Renal pelvis (tissue), 4 donors: Measurements from ENCODE around the gene TEX101. TPM values are rescaled to one million over a fixed set of nuclear protein-coding genes. Genes with fewer than 3 reads are reported as not detected.

ENCODE experiments used
- DNase-seq: peaks from one replicate; pipeline ENCODE4 v3.0.0-alpha.2; 2013
- polyA plus RNA-seq, 3 donors: library from polyadenylated mRNA; unstranded; fragments of 120-200 nt; gene quantifications; one replicate each; pipeline ENCODE4 v1.2.1, GENCODE V29; 2013; ENCODE audit not compliant: insufficient read length in 3 of 3

TEX101 gene
- polyA plus RNA-seq, 3 donors: not detected

- peak; percentile 71 for DNase-seq
Observed at GRCh38 chr19:43446746-43447489, 32.2 kb downstream of the TEX101 start.

DNA sequence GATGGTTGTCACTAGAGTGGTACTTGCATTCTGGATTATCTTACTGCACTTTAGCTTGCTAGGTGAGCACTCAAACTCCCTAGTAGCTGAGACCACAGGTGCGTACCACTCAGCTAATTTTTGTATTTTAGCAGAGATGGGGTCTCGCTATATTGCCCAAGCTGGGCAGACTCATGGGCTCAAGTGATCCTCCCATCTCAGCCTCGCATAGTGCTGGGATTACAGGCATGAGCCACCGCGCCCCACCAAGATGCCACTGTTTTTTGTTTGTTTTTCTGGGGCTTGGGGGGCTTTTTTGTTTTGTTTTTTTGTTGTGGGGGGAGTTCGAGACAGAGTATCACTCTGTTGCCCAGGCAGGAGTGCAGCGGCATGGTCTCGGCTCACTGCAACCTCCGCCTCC, 33.0 kb downstream of the TEX101 start:
- DNase-seq: no peak

GRCh38 chr19:43450545-43450997, 35.9 kb downstream of the TEX101 start:
- no peak for DNase-seq

- no peak for DNase-seq
Observed at GRCh38 chr19:43452582-43452981, 37.9 kb downstream of the TEX101 start.

DNA sequence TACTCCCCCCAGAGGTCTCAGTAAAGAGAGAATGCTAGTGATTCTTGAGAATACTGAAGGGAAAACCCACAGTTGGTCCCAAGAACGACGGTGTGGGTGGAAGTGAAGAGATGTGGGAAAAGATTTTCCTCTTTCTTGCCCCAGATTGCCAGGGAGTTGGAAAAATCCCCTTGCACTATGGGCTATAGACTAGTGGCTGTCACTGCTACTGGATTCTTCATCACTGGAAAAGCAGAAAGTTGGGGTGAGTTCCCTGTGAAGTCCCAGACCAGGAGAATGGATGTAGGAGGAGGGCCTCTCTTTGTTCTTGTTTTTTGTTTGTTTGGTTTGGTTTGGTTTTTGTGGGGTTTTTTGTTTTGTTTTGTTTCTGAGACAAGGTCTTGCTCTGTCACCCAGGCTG, 39.3 kb downstream of the TEX101 start:
- DNase-seq: no peak

DNA sequence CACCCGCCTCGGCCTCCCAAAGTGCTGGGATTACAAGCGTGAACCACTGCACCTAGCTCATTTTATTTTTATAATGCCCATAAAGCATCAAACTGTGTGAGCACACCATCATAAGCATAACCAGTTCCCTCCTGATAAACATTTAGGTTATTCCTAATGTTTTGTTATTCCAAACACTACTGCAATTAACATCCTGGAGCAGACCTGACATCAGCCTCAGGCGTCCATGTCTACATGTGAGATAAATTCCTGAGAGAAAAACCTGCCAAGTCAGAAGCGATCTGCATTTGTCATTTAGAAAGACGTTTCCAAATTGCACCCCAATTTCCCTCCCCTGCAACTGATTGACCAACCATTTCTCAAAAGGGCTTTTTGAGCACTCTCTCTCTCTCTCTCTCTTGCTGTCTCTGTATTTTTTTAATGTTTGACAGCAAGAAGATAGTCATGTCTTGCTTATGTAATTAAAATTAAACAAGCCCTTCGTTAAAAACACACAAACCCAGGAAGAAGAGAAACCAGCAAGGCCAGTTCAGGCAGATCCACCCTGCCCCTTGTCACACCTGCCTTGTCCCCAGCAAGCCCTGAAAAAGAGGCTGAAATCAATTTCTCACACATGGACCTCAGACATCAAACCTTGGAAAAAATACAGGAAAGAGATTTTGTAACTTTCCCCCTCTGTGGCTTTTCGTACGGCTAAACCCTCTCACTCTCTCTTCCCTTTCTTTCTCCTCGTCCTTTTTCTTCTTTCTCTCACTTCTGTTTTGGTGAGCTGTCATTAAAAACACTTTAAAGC, 40.8 kb downstream of the TEX101 start:
- DNase-seq: no peak

GRCh38 chr19:43457809-43458208, 43.1 kb downstream of the TEX101 start:
- no peak for DNase-seq

GRCh38 chr19:43460362-43461016, 45.8 kb downstream of the TEX101 start:
- DNase-seq: no peak

DNA sequence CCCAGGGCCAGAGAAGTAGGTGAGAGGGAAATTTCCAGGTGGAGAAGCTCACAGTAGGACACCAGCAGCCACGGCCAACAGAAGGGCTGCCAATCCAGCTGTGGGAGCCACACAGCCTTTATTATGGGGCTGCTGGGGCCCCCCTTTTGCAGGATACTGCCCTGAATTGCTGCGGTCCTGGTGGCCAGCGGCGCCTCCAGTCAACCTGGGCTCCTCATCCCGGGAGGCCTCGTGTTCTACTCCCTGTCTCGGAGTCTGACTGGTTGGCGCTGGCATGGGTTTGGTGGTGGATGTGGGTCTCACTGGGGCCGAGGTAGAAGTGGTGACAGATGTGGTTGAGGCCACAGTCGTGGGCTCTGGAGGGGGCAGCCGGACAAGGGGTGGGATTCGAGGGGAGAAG, 46.6 kb downstream of the TEX101 start:
- DNase-seq: no peak

GRCh38 chr19:43462383-43462782, 47.7 kb downstream of the TEX101 start:
- DNase-seq: no peak

DNA sequence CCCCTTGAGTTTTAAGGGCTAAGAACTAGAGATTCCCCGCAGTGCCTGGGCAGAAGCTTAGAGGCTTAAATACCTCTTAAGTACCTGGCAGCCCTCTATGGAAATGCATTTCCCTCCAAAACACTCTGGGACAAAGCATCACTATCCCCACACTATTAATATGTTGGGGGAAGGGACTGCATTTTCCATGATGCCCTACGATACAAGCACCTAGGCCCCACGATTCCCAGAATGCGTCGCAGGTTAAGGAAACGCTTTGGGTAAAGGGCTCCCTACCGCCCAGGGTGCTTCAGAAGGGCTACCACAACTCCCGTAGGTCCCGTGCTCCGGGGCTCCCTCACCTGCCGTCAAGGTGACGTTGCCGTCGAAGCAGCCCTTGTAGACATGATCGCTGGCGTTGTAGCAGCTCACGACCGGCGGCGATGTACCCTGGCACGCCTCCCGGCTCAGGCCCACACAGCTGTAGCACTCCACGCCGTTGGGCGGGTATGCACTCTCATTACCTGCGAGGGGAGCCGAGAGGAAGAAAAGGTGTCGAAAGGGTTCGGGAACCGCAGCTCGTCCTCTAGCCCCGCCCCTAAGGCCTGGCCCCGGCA, 48.2 kb downstream of the TEX101 start:
- DNase-seq: no peak

DNA sequence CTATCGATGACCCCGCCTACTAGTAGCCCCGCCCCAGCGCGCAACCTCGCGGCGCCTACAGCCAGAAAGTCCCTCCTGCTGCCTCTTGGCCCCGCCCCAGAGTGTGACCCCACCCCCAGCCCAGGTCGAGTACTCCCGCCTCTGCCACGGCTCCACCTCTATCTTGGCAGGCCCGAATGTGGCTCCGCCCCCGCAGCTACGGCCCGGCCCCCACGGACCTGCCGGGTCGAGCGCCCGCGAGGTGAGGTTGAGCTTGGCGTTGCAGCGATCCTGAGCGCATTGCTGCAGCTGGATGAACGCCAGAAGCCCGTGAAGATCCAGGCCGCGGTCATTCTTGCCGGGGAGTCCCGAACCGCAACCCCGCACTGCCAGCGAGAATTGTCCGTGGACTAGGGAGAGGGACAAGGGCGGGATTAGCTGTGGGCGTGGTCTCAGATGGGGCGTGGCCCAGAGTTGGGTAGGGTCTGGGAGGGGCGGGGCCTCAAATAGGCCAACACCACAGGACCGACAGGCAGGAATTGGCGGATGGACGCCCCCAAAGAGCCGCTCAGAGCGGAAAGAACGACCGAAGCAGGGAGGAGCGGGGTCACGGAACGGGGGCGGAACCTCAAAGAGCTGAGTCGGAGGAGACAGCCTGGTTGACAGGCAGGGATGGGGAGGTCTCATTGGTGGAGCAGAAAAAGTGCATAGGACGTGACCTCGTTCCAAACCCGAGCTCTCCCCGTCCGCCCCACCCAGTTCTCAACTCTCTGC, 48.9 kb downstream of the TEX101 start:
- DNase-seq: peak; percentile 93

- DNase-seq: no peak
Observed at GRCh38 chr19:43464134-43464775, 49.6 kb downstream of the TEX101 start.

- DNase-seq: no peak
Observed at GRCh38 chr19:43465468-43466120, 50.9 kb downstream of the TEX101 start, which contains the start of gene LYPD3. Gene LYPD3 (minus strand): TSS chr19:43465608. CDS start chr19:43465571, 37 bp downstream.

GRCh38 chr19:43466793-43467192, 52.1 kb downstream of the TEX101 start:
- DNase-seq: no peak

DNA sequence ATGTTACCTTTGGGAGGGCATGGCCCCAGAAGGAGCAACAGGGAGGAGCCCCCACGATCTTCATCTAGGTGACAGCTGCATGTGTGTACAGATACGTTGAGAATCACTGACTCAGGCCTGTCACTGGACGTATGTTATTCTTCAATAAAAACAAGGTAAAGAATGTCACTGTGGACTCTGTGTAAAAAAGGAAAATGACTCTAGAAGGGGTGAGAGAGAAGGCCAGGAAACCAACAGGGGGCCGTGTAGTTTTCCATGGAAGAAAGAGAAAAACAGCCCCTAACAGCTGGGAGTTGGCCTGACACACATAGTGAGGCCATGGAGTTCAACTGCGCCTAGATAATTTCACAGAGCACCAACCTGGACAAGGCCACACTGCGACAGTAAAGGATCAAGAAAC, 52.6 kb downstream of the TEX101 start:
- DNase-seq: no peak

GRCh38 chr19:43467730-43468129, 53.0 kb downstream of the TEX101 start:
- DNase-seq: no peak
